Gastroesophageal sphincter (tissue), 4 donors: ENCODE data around the gene NID2. TPM values are rescaled to one million over a fixed set of nuclear protein-coding genes. Genes with fewer than 3 reads are reported as not detected.
A peak's percentile ranks its signal among the peaks of the same experiment; 100 is the strongest.

Source experiments
- ATAC-seq: fragments of 150-250 bp; one replicate; pipeline ENCODE4 v1.9.1; 2016; ENCODE audit warnings: mild to moderate bottlenecking, moderate library complexity
- H3K27ac ChIP-seq, 4 donors: fragments of 200-600 bp; sonication (generic) in 3 of 4; 1 replicate in 3 of 4; 2 replicates in 1 of 4; pipeline ENCODE4 v1.5.1; 2016 to 2019
- H3K27me3 ChIP-seq: fragments of 200-600 bp; sonication (generic); one replicate; pipeline ENCODE4 v1.5.1; 2019
- H3K36me3 ChIP-seq, 2 donors: fragments of 200-600 bp; sonication (generic); one replicate each; pipeline ENCODE4 v1.5.1; 2019; ENCODE audit warnings: control low read depth in 1 of 2
- H3K4me1 ChIP-seq, 3 donors: fragments of 200-600 bp; sonication (generic); 1 replicate in 2 of 3; 2 replicates in 1 of 3; pipeline ENCODE4 v1.5.1; 2016 to 2019; ENCODE audit warnings: control low read depth in 2 of 3
- H3K4me3 ChIP-seq, 2 donors: fragments of 200-600 bp; sonication (generic); one replicate each; pipeline ENCODE4 v1.5.1; 2019; ENCODE audit warnings: mild to moderate bottlenecking in 1 of 2, moderate library complexity in 1 of 2
- H3K9me3 ChIP-seq, 3 donors: fragments of 200-600 bp; sonication (generic); one replicate each; pipeline ENCODE4 v1.5.1; 2017 to 2019; ENCODE audit warnings: control low read depth in 2 of 3
- CTCF ChIP-seq, 4 experiments: fragments of 200-600 bp in 2 of 4; fragments of 450-650 bp in 2 of 4; sonication (generic) in 1 of 4; IDR thresholded peaks; one replicate each; pipeline ENCODE4 v1.5.1; 2017 to 2019; ENCODE audit warnings: antibody characterized with exemption in 4 of 4, mild to moderate bottlenecking in 2 of 4, moderate library complexity in 2 of 4
- EP300 ChIP-seq: sonication (generic); formaldehyde crosslinking; IDR thresholded peaks from one replicate; pipeline ENCODE4 v1.6.1; 2017; ENCODE audit warnings: antibody characterized with exemption, mild to moderate bottlenecking
- POLR2A ChIP-seq, 2 donors: fragments of 450-650 bp; IDR thresholded peaks; one replicate each; pipeline ENCODE4 v1.6.1; 2017; ENCODE audit warnings: antibody characterized with exemption in 2 of 2, mild to moderate bottlenecking in 2 of 2, moderate library complexity in 1 of 2
- POLR2AphosphoS5 ChIP-seq: sonication (generic); formaldehyde crosslinking; IDR thresholded peaks from one replicate; pipeline ENCODE4 v1.6.1; 2017; ENCODE audit warnings: antibody characterized with exemption
- WGBS, 2 donors: methylation state at CpG; one replicate each; pipeline ENCODE4 v1.1.5; 2018; ENCODE audit warnings: low coverage in 1 of 2; 5-methylcytosine and 5-hydroxymethylcytosine counted together
- total RNA-seq, 4 donors: library from RNA; depleted of rRNA; stranded (reverse); fragments of >200 nt; gene quantifications; one replicate each; pipeline ENCODE4 v1.1.0, GENCODE V29; 2016

Gene NID2
- total RNA-seq, 4 donors from 2014 or later: 35.0 to 71.9 (median 63.3) TPM

GRCh38 chr14:51963286-51963685 lies 105.6 kb downstream of the NID2 start:
- no peaks in the 10 kb centered on the region for H3K36me3 ChIP-seq
- 6 to 9% methylated on average over 4 of the region's 4 CpGs for WGBS, 2 donors
- H3K27me3 ChIP-seq: no peaks in the 10 kb centered on the region
- peak overlapping the region in 2 of 4 donors; percentile 21 to 36 for H3K27ac ChIP-seq
- no peak for ATAC-seq
- H3K9me3 ChIP-seq: peaks cover 0 to 10% (median 0%) of the 10 kb centered on the region in 3 donors
- H3K4me3 ChIP-seq: peak overlapping the region; percentile 19 to 27
- TF ChIP-seq EP300: no peak
- TF ChIP-seq CTCF (IDR thresholded peaks at IDR 0.05): no peak
- no peak for TF ChIP-seq POLR2AphosphoS5
- no peak for TF ChIP-seq POLR2A (IDR thresholded peaks at IDR 0.05)
- H3K4me1 ChIP-seq: peaks cover 0 to 18% (median 0%) of the 10 kb centered on the region in 3 donors

GRCh38 chr14:51962711-51963110 lies 106.1 kb downstream of the NID2 start:
- Histone ChIP-seq H3K36me3 (no peaks in the 10 kb centered on the region), H3K27ac (peak overlapping the region in 1 of 4 donors; percentile 36), H3K4me1 (peaks cover 0 to 18% (median 0%) of the 10 kb centered on the region in 3 donors), H3K27me3 (no peaks in the 10 kb centered on the region), H3K4me3 (peak overlapping the region in 1 of 2 donors; percentile 27), H3K9me3 (peaks cover 0 to 14% (median 0%) of the 10 kb centered on the region in 3 donors)
- TF ChIP-seq POLR2AphosphoS5 (no peak), CTCF (IDR thresholded peaks at IDR 0.05) (no peak), EP300 (no peak), POLR2A (IDR thresholded peaks at IDR 0.05) (no peak)
- ATAC-seq: no peak
- 20 to 36% methylated on average over 1 to 2 of the region's 3 CpGs for WGBS, 2 donors

GRCh38 chr14:51960866-51961265 lies 108.0 kb downstream of the NID2 start:
- ATAC-seq: no peak
- Histone ChIP-seq H3K27ac (no peak overlapping the region), H3K4me1 (peaks cover 0 to 18% (median 0%) of the 10 kb centered on the region in 3 donors), H3K4me3 (no peak overlapping the region), H3K36me3 (no peaks in the 10 kb centered on the region), H3K27me3 (no peaks in the 10 kb centered on the region), H3K9me3 (peaks cover 0 to 14% (median 0%) of the 10 kb centered on the region in 3 donors)
- TF ChIP-seq POLR2AphosphoS5 (no peak), CTCF (IDR thresholded peaks at IDR 0.05) (no peak), POLR2A (IDR thresholded peaks at IDR 0.05) (no peak), EP300 (no peak)

- Histone ChIP-seq H3K36me3 (no peaks in the 10 kb centered on the region), H3K9me3 (peaks cover 0 to 14% (median 0%) of the 10 kb centered on the region in 3 donors), H3K4me1 (peaks cover 0 to 18% (median 0%) of the 10 kb centered on the region in 3 donors), H3K27me3 (no peaks in the 10 kb centered on the region), H3K4me3 (no peak overlapping the region), H3K27ac (no peak overlapping the region)
- 100% methylated on average over 1 of the region's 1 CpG for WGBS, 2 donors
- ATAC-seq: no peak
- TF ChIP-seq POLR2A (IDR thresholded peaks at IDR 0.05): no peak
- TF ChIP-seq EP300: no peak
- no peak for TF ChIP-seq POLR2AphosphoS5
- TF ChIP-seq CTCF (IDR thresholded peaks at IDR 0.05): no peak
Measured at GRCh38 chr14:51959928-51960327, 108.9 kb downstream of the NID2 start.

GRCh38 chr14:51957950-51958349 lies 110.9 kb downstream of the NID2 start:
- Histone ChIP-seq H3K36me3 (peaks cover 0 to 6% of the 10 kb centered on the region in 2 donors), H3K27ac (no peak overlapping the region), H3K27me3 (no peaks in the 10 kb centered on the region), H3K9me3 (peaks cover 0 to 14% (median 0%) of the 10 kb centered on the region in 3 donors), H3K4me1 (peaks cover 0 to 7% (median 0%) of the 10 kb centered on the region in 3 donors), H3K4me3 (no peak overlapping the region)
- 30 to 49% methylated on average over 2 of the region's 2 CpGs for WGBS, 2 donors
- no peak for ATAC-seq
- no peak for TF ChIP-seq EP300
- TF ChIP-seq POLR2A (IDR thresholded peaks at IDR 0.05): no peak
- no peak for TF ChIP-seq CTCF (IDR thresholded peaks at IDR 0.05)
- TF ChIP-seq POLR2AphosphoS5: no peak
